ENCODE measurements around the gene VTI1B. TPM values are rescaled to one million over a fixed set of nuclear protein-coding genes. Genes with fewer than 3 reads are reported as not detected.
"Not testable (repeated sequence)": the region's sequence is repeated elsewhere in the genome, so short reads cannot be mapped to it uniquely, and the experiment has no call there.

The VTI1B gene
- total RNA-seq = 21.3 TPM

- peak; percentile 62 to 85 (median 81) for DNase-seq (ENCODE audit: low read depth in 2 of 3, low spot score in 2 of 3)
These were observed at the start of gene VTI1B for GRCh38 chr14:67674480-67675218. TSS of gene VTI1B (minus strand) at chr14:67674632. CDS start at chr14:67674489, 143 bp downstream.

GRCh38 chr14:67722293-67722692, 47.9 kb upstream of the VTI1B start:
- peak in 1 of 3 donors; percentile 20 for DNase-seq (ENCODE audit: low read depth in 2 of 3, low spot score in 2 of 3)

GRCh38 chr14:67721875-67722274, 47.4 kb upstream of the VTI1B start:
- DNase-seq (ENCODE audit: low read depth in 2 of 3, low spot score in 2 of 3) = no peak

GRCh38 chr14:67719866-67720265, 45.4 kb upstream of the VTI1B start:
- no peak for DNase-seq (ENCODE audit: low read depth in 2 of 3, low spot score in 2 of 3)

- DNase-seq (ENCODE audit: low read depth in 2 of 3, low spot score in 2 of 3) = not testable (repeated sequence)
These were observed 45.0 kb upstream of the VTI1B start for GRCh38 chr14:67719385-67719784.

GRCh38 chr14:67718265-67718664, 43.8 kb upstream of the VTI1B start:
- DNase-seq (ENCODE audit: low read depth in 2 of 3, low spot score in 2 of 3) = no peak

- DNase-seq (ENCODE audit: low read depth in 2 of 3, low spot score in 2 of 3) = no peak
These were observed 42.6 kb upstream of the VTI1B start for GRCh38 chr14:67717048-67717447.

- peak in 1 of 3 donors; percentile 6 for DNase-seq (ENCODE audit: low read depth in 2 of 3, low spot score in 2 of 3)
These were observed 35.8 kb upstream of the VTI1B start for GRCh38 chr14:67710209-67710608.

GRCh38 chr14:67709796-67710195, 35.4 kb upstream of the VTI1B start:
- DNase-seq (ENCODE audit: low read depth in 2 of 3, low spot score in 2 of 3) = not testable (repeated sequence)

GRCh38 chr14:67709346-67709745, 34.9 kb upstream of the VTI1B start:
- DNase-seq (ENCODE audit: low read depth in 2 of 3, low spot score in 2 of 3) = not testable (repeated sequence)

- DNase-seq (ENCODE audit: low read depth in 2 of 3, low spot score in 2 of 3) = no peak
These were observed 30.8 kb upstream of the VTI1B start for GRCh38 chr14:67705211-67705610.

GRCh38 chr14:67704484-67705089, 30.2 kb upstream of the VTI1B start:
- DNase-seq (ENCODE audit: low read depth in 2 of 3, low spot score in 2 of 3) = peak in 2 of 3 donors; percentile 71 to 87

- DNase-seq (ENCODE audit: low read depth in 2 of 3, low spot score in 2 of 3) = no peak
These were observed 29.6 kb upstream of the VTI1B start for GRCh38 chr14:67703997-67704396.

GRCh38 chr14:67701492-67701891, 27.1 kb upstream of the VTI1B start, which contains the start of gene RDH12:
TSS of gene RDH12 (plus strand) at chr14:67701886. CDS start at chr14:67722643, 20,757 bp downstream.
- not testable (repeated sequence) for DNase-seq (ENCODE audit: low read depth in 2 of 3, low spot score in 2 of 3)

GRCh38 chr14:67698179-67698578, 23.7 kb upstream of the VTI1B start:
- DNase-seq (ENCODE audit: low read depth in 2 of 3, low spot score in 2 of 3) = no peak

GRCh38 chr14:67697006-67697405, 22.6 kb upstream of the VTI1B start:
- DNase-seq (ENCODE audit: low read depth in 2 of 3, low spot score in 2 of 3) = no peak

GRCh38 chr14:67695394-67695949, 21.0 kb upstream of the VTI1B start, which contains the start of gene RDH11:
TSS of gene RDH11 (minus strand) at chr14:67695764. CDS start at chr14:67695703, 61 bp downstream.
- DNase-seq (ENCODE audit: low read depth in 2 of 3, low spot score in 2 of 3) = peak; percentile 58 to 93 (median 87)

- peak in 2 of 3 donors; percentile 75 to 80 for DNase-seq (ENCODE audit: low read depth in 2 of 3, low spot score in 2 of 3)
These were observed 20.5 kb upstream of the VTI1B start for GRCh38 chr14:67694791-67695393.

GRCh38 chr14:67690011-67690410, 15.6 kb upstream of the VTI1B start:
- DNase-seq (ENCODE audit: low read depth in 2 of 3, low spot score in 2 of 3) = no peak

- DNase-seq (ENCODE audit: low read depth in 2 of 3, low spot score in 2 of 3) = no peak
These were observed 9.4 kb upstream of the VTI1B start for GRCh38 chr14:67683842-67684241.

GRCh38 chr14:67680941-67681340, 6.5 kb upstream of the VTI1B start:
- DNase-seq (ENCODE audit: low read depth in 2 of 3, low spot score in 2 of 3) = peak in 1 of 3 donors; percentile 22
